Parathyroid adenoma (tissue), 2 donors: ENCODE results near the gene MYH6.

Experiments used
- H2AFZ ChIP-seq: fragments of 300-600 bp; sonication (generic); one replicate; pipeline ENCODE4 v1.7.0; 2017; ENCODE audit warnings: antibody characterized with exemption, mild to moderate bottlenecking
- H3K27ac ChIP-seq: fragments of 300-600 bp; sonication (generic); one replicate; pipeline ENCODE4 v1.7.0; 2017
- H3K27me3 ChIP-seq: fragments of 300-600 bp; sonication (generic); one replicate; pipeline ENCODE4 v1.7.0; 2017; ENCODE audit warnings: low read length; ENCODE audit not compliant: control insufficient read depth, insufficient read depth
- H3K36me3 ChIP-seq: fragments of 300-600 bp; sonication (generic); one replicate; pipeline ENCODE4 v1.7.0; 2017; ENCODE audit warnings: low read length; ENCODE audit not compliant: control insufficient read depth, insufficient read depth
- H3K4me1 ChIP-seq: fragments of 300-600 bp; sonication (generic); one replicate; pipeline ENCODE4 v1.7.0; 2017; ENCODE audit warnings: control low read depth
- H3K4me2 ChIP-seq: fragments of 300-600 bp; sonication (generic); one replicate; pipeline ENCODE4 v1.7.0; 2017; ENCODE audit warnings: low read length
- H3K4me3 ChIP-seq: fragments of 300-600 bp; sonication (generic); one replicate; pipeline ENCODE4 v1.7.0; 2017; ENCODE audit warnings: low read depth, low read length
- H3K79me2 ChIP-seq: fragments of 300-600 bp; sonication (generic); one replicate; pipeline ENCODE4 v1.7.0; 2017; ENCODE audit warnings: control low read depth
- H3K9ac ChIP-seq: fragments of 300-600 bp; sonication (generic); one replicate; pipeline ENCODE4 v1.7.0; 2017; ENCODE audit warnings: mild to moderate bottlenecking
- H3K9me3 ChIP-seq: fragments of 300-600 bp; sonication (generic); one replicate; pipeline ENCODE4 v1.7.0; 2017; ENCODE audit warnings: low read length; ENCODE audit not compliant: control insufficient read depth
- TF ChIP-seq, protein P1 (sequence below): fragments of 300-600 bp; sonication (generic); IDR thresholded peaks from one replicate; pipeline ENCODE4 v1.7.0; 2017; ENCODE audit warnings: antibody characterized with exemption, mild to moderate bottlenecking
- donor health status: primary hyperparathyroidism.

The MYH6 gene

DNA sequence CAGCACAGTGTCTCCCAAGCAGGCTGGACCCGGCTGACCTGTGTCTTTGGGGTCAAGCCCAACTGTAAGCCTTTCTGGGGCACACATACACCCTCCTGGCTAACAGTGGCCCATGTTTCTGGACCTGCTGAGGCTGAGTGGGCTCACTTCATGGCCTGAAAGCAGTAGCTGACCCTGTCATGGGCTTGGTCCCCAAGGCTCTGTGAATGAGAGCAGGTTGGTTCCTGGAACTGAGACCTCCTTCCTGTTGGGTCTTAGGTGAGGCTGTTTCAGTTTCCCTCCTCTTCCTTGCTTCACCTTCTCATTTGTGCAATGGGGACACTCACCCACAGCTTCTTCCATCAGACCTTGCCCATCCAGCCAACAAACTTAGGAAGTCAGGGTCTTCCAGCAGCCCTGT lies 36.2 kb downstream of the MYH6 start:
- TF ChIP-seq, protein P1, sequence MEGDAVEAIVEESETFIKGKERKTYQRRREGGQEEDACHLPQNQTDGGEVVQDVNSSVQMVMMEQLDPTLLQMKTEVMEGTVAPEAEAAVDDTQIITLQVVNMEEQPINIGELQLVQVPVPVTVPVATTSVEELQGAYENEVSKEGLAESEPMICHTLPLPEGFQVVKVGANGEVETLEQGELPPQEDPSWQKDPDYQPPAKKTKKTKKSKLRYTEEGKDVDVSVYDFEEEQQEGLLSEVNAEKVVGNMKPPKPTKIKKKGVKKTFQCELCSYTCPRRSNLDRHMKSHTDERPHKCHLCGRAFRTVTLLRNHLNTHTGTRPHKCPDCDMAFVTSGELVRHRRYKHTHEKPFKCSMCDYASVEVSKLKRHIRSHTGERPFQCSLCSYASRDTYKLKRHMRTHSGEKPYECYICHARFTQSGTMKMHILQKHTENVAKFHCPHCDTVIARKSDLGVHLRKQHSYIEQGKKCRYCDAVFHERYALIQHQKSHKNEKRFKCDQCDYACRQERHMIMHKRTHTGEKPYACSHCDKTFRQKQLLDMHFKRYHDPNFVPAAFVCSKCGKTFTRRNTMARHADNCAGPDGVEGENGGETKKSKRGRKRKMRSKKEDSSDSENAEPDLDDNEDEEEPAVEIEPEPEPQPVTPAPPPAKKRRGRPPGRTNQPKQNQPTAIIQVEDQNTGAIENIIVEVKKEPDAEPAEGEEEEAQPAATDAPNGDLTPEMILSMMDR = no peak
- H3K79me2 ChIP-seq = no peaks in the 10 kb centered on the region

DNA sequence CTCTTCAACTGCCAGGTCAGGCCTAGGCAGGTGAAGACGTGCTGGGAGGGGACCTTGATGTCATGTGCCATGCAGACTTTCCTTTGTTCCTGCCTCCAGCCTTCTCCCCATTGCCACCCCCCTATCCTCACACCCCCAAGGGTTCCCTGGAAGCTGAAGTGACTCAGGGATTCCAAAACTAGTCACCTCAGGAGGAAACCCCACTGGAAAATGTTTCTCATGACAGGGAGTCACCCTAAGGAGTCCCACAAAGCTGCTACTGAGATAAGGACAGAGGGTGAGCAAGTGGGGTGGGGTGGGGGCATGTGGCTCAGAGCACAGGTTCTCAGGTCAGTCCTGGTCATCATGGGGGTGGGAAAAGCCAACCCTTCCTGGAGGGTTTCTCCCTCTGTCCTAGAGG lies 37.9 kb downstream of the MYH6 start:
- Histone ChIP-seq H3K9ac (no peak overlapping the region), H3K4me2 (no peak overlapping the region), H3K27ac (no peak overlapping the region), H3K4me1 (peaks cover 5% of the 10 kb centered on the region), H3K36me3 (no peaks in the 10 kb centered on the region), H2AFZ (no peak overlapping the region), H3K4me3 (no peak overlapping the region), H3K9me3 (no peaks in the 10 kb centered on the region), H3K27me3 (no peaks in the 10 kb centered on the region), H3K79me2 (no peaks in the 10 kb centered on the region)
- TF ChIP-seq, protein P1 = no peak

More for the DNA sequence above, 36.2 kb downstream of the MYH6 start:
- Histone ChIP-seq H3K4me1 (peaks cover 1% of the 10 kb centered on the region), H3K36me3 (no peaks in the 10 kb centered on the region), H3K27ac (no peak overlapping the region), H3K9me3 (no peaks in the 10 kb centered on the region), H3K27me3 (no peaks in the 10 kb centered on the region), H3K4me2 (no peak overlapping the region), H2AFZ (no peak overlapping the region), H3K9ac (no peak overlapping the region), H3K4me3 (no peak overlapping the region)

DNA sequence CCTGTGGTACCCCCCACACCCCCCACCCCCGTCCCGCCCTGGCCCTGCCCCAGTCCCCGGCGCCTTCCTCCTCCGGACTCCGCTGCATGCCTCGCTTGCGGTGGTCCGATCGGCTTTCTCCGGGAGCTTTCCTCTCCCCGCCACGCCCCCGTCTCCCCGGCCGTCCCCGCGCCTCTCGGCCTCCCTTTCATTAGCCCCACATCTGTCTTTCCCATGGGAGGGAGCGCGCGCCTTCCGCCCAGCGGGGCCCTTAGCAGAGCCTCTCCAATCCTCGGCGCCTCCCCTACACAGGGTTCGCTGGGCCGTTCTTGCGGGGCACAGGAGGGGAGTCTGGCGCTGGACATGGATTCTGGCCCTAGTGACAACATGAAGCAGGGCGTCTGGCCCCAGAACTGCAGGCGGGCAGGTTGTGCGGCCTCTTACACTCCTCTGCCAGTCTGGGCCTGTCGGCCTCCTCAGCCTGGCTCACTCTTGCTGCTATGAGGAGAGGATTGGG lies 41.6 kb downstream of the MYH6 start:
- Histone ChIP-seq H3K4me1 (peaks cover 11% of the 10 kb centered on the region), H2AFZ (peak overlapping the region; percentile 95), H3K79me2 (peaks cover 11% of the 10 kb centered on the region), H3K9me3 (no peaks in the 10 kb centered on the region), H3K27me3 (no peaks in the 10 kb centered on the region), H3K4me3 (no peak overlapping the region), H3K36me3 (no peaks in the 10 kb centered on the region), H3K27ac (peak overlapping the region; percentile 98), H3K4me2 (no peak overlapping the region), H3K9ac (peak overlapping the region; percentile 64)
- TF ChIP-seq, protein P1 = no peak

DNA sequence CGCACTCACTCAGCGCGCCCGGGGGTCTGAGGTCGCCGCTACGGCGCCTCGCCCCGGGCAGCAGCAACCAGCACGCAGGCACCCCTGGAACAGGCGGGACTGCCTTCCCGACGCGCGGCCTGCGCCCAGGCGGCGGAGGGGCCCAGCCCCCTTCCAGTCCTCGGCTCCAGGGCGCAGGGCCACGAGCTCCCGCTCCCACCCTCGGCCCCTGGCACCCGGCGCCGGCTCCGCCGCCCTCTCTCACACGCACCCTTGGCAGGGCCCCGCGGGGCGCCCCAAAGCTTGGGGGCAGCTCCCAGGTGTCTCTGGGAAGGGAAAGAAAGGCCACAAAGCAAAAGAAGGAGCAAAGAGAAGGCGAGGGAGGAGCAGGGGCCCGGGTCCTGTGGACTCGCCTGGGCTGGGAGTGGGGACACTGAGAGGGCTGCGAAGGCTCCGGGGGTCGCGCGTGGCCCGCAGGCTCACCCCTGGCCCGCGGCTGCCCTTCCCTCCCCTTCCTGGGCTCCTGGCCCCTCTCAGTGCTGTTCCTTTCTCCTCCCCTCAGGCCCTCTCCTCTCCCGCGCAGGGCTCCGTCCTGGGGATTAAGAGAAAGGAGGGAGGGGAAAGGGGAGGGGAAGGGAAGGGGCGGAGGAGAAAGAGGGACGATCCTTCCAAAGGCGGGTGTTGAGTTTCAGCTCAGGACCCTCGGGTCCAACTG lies 42.2 kb downstream of the MYH6 start:
- TF ChIP-seq, protein P1 = no peak
- H3K27me3 ChIP-seq = no peaks in the 10 kb centered on the region
- H3K4me2 ChIP-seq = no peak overlapping the region
- peak overlapping the region; percentile 98 for H3K27ac ChIP-seq
- peak overlapping the region; percentile 11 for H3K4me3 ChIP-seq
- H3K9ac ChIP-seq = peak overlapping the region; percentile 93
- H2AFZ ChIP-seq = peak overlapping the region; percentile 95
- peaks cover 11% of the 10 kb centered on the region for H3K4me1 ChIP-seq
- peaks cover 11% of the 10 kb centered on the region for H3K79me2 ChIP-seq
- H3K9me3 ChIP-seq = no peaks in the 10 kb centered on the region
- H3K36me3 ChIP-seq = no peaks in the 10 kb centered on the region
